Astrocyte (in vitro differentiated cells and primary cell): Measurements from ENCODE around the gene TMEM89.

Experiments used
- EZH2 ChIP-seq: IDR thresholded peaks from 2 replicates; pipeline ENCODE4 v1.6.1; 2012; ENCODE audit warnings: mild to moderate bottlenecking, low read length, inconsistent platforms; ENCODE audit not compliant: insufficient read depth
- TF ChIP-seq, protein P1 (sequence below): IDR thresholded peaks from 2 replicates; pipeline ENCODE4 v1.5.1; 2011; ENCODE audit warnings: low read depth, mild to moderate bottlenecking, inconsistent platforms, low read length, moderate library complexity; ENCODE audit not compliant: insufficient read depth

DNA sequence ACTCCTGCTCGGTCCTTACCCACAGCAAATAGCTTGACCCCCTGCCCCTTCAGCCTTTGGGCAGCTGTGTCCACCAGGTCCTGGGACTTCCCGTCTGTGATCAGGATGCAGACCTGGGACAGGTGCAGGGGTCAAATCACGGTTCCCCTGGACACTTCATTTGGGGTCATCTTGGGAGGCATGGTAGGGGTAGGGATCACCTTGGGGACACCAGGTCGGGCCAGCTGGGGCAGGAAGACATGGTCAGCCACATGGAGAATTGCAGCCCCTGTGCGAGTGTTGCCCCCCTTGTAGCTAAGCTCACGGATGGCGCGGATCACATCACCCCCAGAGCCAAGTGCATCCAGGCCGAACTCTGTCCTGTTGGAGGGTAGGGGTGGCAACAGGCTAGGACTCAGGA lies 28.2 kb downstream of the TMEM89 start:
- TF ChIP-seq, protein P1, sequence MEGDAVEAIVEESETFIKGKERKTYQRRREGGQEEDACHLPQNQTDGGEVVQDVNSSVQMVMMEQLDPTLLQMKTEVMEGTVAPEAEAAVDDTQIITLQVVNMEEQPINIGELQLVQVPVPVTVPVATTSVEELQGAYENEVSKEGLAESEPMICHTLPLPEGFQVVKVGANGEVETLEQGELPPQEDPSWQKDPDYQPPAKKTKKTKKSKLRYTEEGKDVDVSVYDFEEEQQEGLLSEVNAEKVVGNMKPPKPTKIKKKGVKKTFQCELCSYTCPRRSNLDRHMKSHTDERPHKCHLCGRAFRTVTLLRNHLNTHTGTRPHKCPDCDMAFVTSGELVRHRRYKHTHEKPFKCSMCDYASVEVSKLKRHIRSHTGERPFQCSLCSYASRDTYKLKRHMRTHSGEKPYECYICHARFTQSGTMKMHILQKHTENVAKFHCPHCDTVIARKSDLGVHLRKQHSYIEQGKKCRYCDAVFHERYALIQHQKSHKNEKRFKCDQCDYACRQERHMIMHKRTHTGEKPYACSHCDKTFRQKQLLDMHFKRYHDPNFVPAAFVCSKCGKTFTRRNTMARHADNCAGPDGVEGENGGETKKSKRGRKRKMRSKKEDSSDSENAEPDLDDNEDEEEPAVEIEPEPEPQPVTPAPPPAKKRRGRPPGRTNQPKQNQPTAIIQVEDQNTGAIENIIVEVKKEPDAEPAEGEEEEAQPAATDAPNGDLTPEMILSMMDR = no peak
- no peak for TF ChIP-seq EZH2
